HEK293T (cell line): Measurements from ENCODE around the gene HNRNPAB.

Experiments
- BHLHE40 ChIP-seq: fragments of 450-650 bp; IDR thresholded peaks from 2 replicates; pipeline ENCODE4 v1.6.1; 2016; ENCODE audit warnings: mild to moderate bottlenecking, moderate library complexity, borderline replicate concordance
- CTBP1 ChIP-seq: fragments of 450-650 bp; IDR thresholded peaks from 2 replicates; pipeline ENCODE4 v1.6.1; 2016; ENCODE audit warnings: borderline replicate concordance
- ELF4 ChIP-seq: fragments of 450-650 bp; IDR thresholded peaks from 2 replicates; pipeline ENCODE4 v1.6.1; 2017; ENCODE audit warnings: antibody characterized with exemption
- FOXA1 ChIP-seq: fragments of 450-650 bp; IDR thresholded peaks from 2 replicates; pipeline ENCODE4 v1.6.1; 2016; ENCODE audit warnings: mild to moderate bottlenecking
- FOXK2 ChIP-seq: fragments of 450-650 bp; IDR thresholded peaks from 2 replicates; pipeline ENCODE4 v1.6.1; 2016; ENCODE audit warnings: mild to moderate bottlenecking
- FOXM1 ChIP-seq: fragments of 450-650 bp; IDR thresholded peaks from 2 replicates; pipeline ENCODE4 v1.6.1; 2017; ENCODE audit warnings: mild to moderate bottlenecking, borderline replicate concordance
- HDGF ChIP-seq: fragments of 450-650 bp; IDR thresholded peaks from 2 replicates; pipeline ENCODE4 v1.6.1; 2017; ENCODE audit warnings: antibody characterized with exemption, borderline replicate concordance
- L3MBTL2 ChIP-seq: fragments of 450-650 bp; conservative IDR thresholded peaks from 2 replicates; pipeline ENCODE4 v1.6.1; 2016; ENCODE audit warnings: mild to moderate bottlenecking
- LEF1 ChIP-seq: fragments of 450-650 bp; IDR thresholded peaks from 2 replicates; pipeline ENCODE4 v1.6.1; 2017; ENCODE audit warnings: mild to moderate bottlenecking, borderline replicate concordance
- NFRKB ChIP-seq: fragments of 450-650 bp; IDR thresholded peaks from 2 replicates; pipeline ENCODE4 v1.6.1; 2016; ENCODE audit warnings: mild to moderate bottlenecking, moderate library complexity
- SP1 ChIP-seq: fragments of 450-650 bp; IDR thresholded peaks from 2 replicates; pipeline ENCODE4 v1.6.1; 2017
- SUZ12 ChIP-seq: fragments of 450-650 bp; IDR thresholded peaks from 2 replicates; pipeline ENCODE4 v1.6.1; 2016; ENCODE audit warnings: mild to moderate bottlenecking
- TARDBP ChIP-seq: fragments of 450-650 bp; IDR thresholded peaks from 2 replicates; pipeline ENCODE4 v1.6.1; 2016
- ZNF384 ChIP-seq: fragments of 450-650 bp; IDR thresholded peaks from 2 replicates; pipeline ENCODE4 v1.6.1; 2016

GRCh38 chr5:178245389-178245788, 41.1 kb downstream of the HNRNPAB start:
- TF ChIP-seq BHLHE40 (no peak), TARDBP (no peak), SP1 (no peak), SUZ12 (no peak), NFRKB (no peak), HDGF (no peak), FOXK2 (no peak), ELF4 (no peak), ZNF384 (no peak), LEF1 (no peak), FOXA1 (no peak), CTBP1 (no peak), FOXM1 (no peak), L3MBTL2 (no peak)
